GM12878 (cell line): Measurements from ENCODE around the gene ACTBL2. TPM values are rescaled to one million over a fixed set of nuclear protein-coding genes. Genes with fewer than 3 reads are reported as not detected.
A peak's percentile ranks its signal among the peaks of the same experiment; 100 is the strongest.

Experiments used
- ATAC-seq: fragments of 200-7000 bp; cut with Tn5 transposase; 3 replicates; pipeline ENCODE4 v1.9.1; 2020; ENCODE audit warnings: mild to moderate bottlenecking, moderate library complexity
- BruUV-seq: library from RNA; stranded (reverse); fragments of 400-500 nt; replicated peaks from 2 replicates; lab custom pipeline; 2021; lab: Mats Ljungman, UMichigan
- CTCF ChIA-PET: fragments of 300-600 bp; sonication (Branson Sonifier 250); formaldehyde crosslinking; extraction: SDS; loops from one replicate; lab custom pipeline; 2021; ENCODE audit warnings: inconsistent platforms; lab: Yijun Ruan, JAX
- POLR2A ChIA-PET: fragments of 350-600 bp; formaldehyde crosslinking; extraction: SDS; loops from one replicate; lab custom pipeline; 2021; ENCODE audit warnings: inconsistent platforms; lab: Charles Lee
- RAD21 ChIA-PET: fragments of 300-600 bp; sonication (Branson Sonifier 250); formaldehyde crosslinking; loops from one replicate; lab custom pipeline; 2023; ENCODE audit warnings: antibody characterized with exemption; ENCODE audit not compliant: unreplicated experiment; lab: Charles Lee
- SMC1A ChIA-PET: fragments of 300-600 bp; sonication (Branson Sonifier 250); formaldehyde crosslinking; loops from one replicate; lab custom pipeline; 2023; ENCODE audit not compliant: unreplicated experiment, uncharacterized antibody; lab: Charles Lee
- DNase-seq: peaks from one replicate; pipeline ENCODE4 v3.0.0-alpha.2; 2011; ENCODE audit warnings: low read depth, low spot score
- FAIRE-seq: peaks from 3 replicates; lab custom pipeline; 2011; peaks lifted over from hg19 to GRCh38; lab: Jason Lieb, UNC
- H2AFZ ChIP-seq: 2 replicates; pipeline ENCODE4 v1.6.0; 2011; ENCODE audit warnings: low read depth, low read length, control low read depth; ENCODE audit not compliant: control insufficient read depth
- H3K27ac ChIP-seq: 2 replicates; pipeline ENCODE4 v1.5.1; 2011; ENCODE audit warnings: control low read depth; ENCODE audit not compliant: control insufficient read depth, insufficient read depth
- H3K27me3 ChIP-seq, 2 experiments: replicated peaks in 1 of 2; 2 replicates each; pipeline versions ENCODE4 v1.6.0 to v1.6.1; 2011; ENCODE audit warnings: low read length in 1 of 2; ENCODE audit not compliant: control insufficient read depth in 2 of 2, insufficient read depth in 2 of 2
- H3K36me3 ChIP-seq, 2 experiments: 2 replicates each; pipeline ENCODE4 v1.5.1; 2011; ENCODE audit warnings: low read length in 1 of 2; ENCODE audit not compliant: control insufficient read depth in 2 of 2, insufficient read depth in 2 of 2
- H3K4me1 ChIP-seq: 2 replicates; pipeline ENCODE4 v1.6.1; 2011; ENCODE audit warnings: mild to moderate bottlenecking, low read length, moderate library complexity, mixed read lengths; ENCODE audit not compliant: control insufficient read depth, insufficient read depth
- H3K4me2 ChIP-seq: 2 replicates; pipeline ENCODE4 v1.6.0; 2011; ENCODE audit warnings: control low read depth; ENCODE audit not compliant: control insufficient read depth, insufficient read depth
- H3K4me3 ChIP-seq: fragments of 200-600 bp; sonication (generic); 2 replicates; pipeline ENCODE4 v1.5.1; 2016
- H3K79me2 ChIP-seq: 2 replicates; pipeline ENCODE4 v1.6.0; 2011; ENCODE audit warnings: low read length; ENCODE audit not compliant: control insufficient read depth, insufficient read depth
- H3K9ac ChIP-seq: 2 replicates; pipeline ENCODE4 v1.8.0; 2011; ENCODE audit warnings: low read length, control low read depth, mixed read lengths; ENCODE audit not compliant: control insufficient read depth, insufficient read depth
- H3K9me3 ChIP-seq: replicated peaks from 3 replicates; pipeline ENCODE4 v1.5.1; 2011; ENCODE audit warnings: mild to moderate bottlenecking, low read length; ENCODE audit not compliant: control insufficient read depth, insufficient read depth
- H4K20me1 ChIP-seq: 2 replicates; pipeline ENCODE4 v1.6.0; 2011; ENCODE audit not compliant: control insufficient read depth, insufficient read depth
- DPF2 ChIP-seq: fragments of 450-650 bp; IDR thresholded peaks from 2 replicates; pipeline ENCODE4 v1.6.1; 2017; ENCODE audit warnings: mild to moderate bottlenecking
- MEF2B ChIP-seq: fragments of 450-650 bp; IDR thresholded peaks from 2 replicates; pipeline ENCODE4 v1.6.1; 2018; ENCODE audit warnings: mild to moderate bottlenecking, moderate library complexity; ENCODE audit not compliant: partially characterized antibody, poor library complexity, severe bottlenecking
- SMAD1 ChIP-seq: fragments of 450-650 bp; IDR thresholded peaks from 2 replicates; pipeline ENCODE4 v1.6.1; 2018; ENCODE audit warnings: mild to moderate bottlenecking, low read depth; ENCODE audit not compliant: partially characterized antibody
- whole genome bisulfite sequencing: methylation state at CpG from one replicate; pipeline ENCODE4 v1.1.6; 2016; ENCODE audit warnings: low lambda C conversion rate; ENCODE audit not compliant: insufficient replicate concordance, insufficient coverage; ENCODE audit errors: missing lambda C conversion rate; 5-methylcytosine and 5-hydroxymethylcytosine counted together
- in situ Hi-C: fragments of 300-500 bp; cut with MboI; formaldehyde crosslinking; loops from 9 replicates; pipeline ENCODE4 v1.14.3; 2018; ENCODE audit warnings: mixed read lengths
- intact Hi-C: fragments of 100-400 bp; cut with micrococcal nuclease; formaldehyde crosslinking; loops from one replicate; pipeline ENCODE4 v1.14.2; 2022; ENCODE audit not compliant: unreplicated experiment
- polyA plus RNA-seq, 11 experiments: library from polyadenylated mRNA; depleted of rRNA in 4 of 11; unstranded in 6 of 11; stranded (reverse) in 5 of 11; fragments of >200 nt; fragmentation: Nextera tagmentation in 4 of 11; fragmentation: Illumina TruSeq in 1 of 11; extraction: Ambion mirVana in 4 of 11; extraction: Trizol in 1 of 11; gene quantifications; 1 replicate in 1 of 11; 2 replicates in 10 of 11; pipeline versions ENCODE4 v1.2.1 to v1.2.3, GENCODE V29; 2011 to 2016; ENCODE audit warnings: inconsistent platforms in 2 of 11, missing spikeins in 2 of 11, low read depth in 1 of 11
- total RNA-seq, 4 experiments: library from RNA; depleted of rRNA in 3 of 4; stranded (reverse); fragments of >200 nt in 3 of 4; fragmentation: Illumina TruSeq in 1 of 4; extraction: Trizol in 1 of 4; gene quantifications; 2 replicates each; pipeline versions ENCODE4 v1.2.1 to v1.2.3, GENCODE V29; 2013 to 2021
- TF ChIP-seq, protein P1 (sequence below): fragments of 450-650 bp; IDR thresholded peaks from 2 replicates; pipeline ENCODE4 v1.6.1; 2018; ENCODE audit warnings: borderline replicate concordance, mild to moderate bottlenecking; ENCODE audit not compliant: partially characterized antibody

Gene ACTBL2
- total and polyA plus RNA-seq, 10 of the 15 experiments (the other 5 are each of a cell fraction or from before 2014, with no cell fraction given), result 0.04 to 0.06 (median 0.04) TPM; not detected in 7

DNA sequence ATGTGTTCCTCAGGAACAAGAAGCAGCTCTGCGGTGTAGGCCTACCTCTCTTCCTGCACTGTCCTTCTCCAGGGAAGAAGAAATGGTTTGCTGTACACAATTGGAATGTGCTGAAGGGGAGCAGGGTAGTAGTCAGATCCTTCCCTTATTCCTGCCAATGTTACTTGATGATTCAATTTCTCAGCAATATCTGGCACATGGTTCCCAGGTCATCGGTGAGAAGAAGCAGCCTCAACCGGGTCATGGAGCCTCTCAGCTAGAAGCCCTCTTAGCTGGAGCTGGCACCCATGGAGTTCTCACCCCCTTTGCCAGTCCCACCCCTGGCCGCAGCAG, 36.9 kb downstream of the ACTBL2 start:
- intact Hi-C loops (no loop called here), in situ Hi-C loops (no loop called here)
- TF ChIP-seq, protein P1, sequence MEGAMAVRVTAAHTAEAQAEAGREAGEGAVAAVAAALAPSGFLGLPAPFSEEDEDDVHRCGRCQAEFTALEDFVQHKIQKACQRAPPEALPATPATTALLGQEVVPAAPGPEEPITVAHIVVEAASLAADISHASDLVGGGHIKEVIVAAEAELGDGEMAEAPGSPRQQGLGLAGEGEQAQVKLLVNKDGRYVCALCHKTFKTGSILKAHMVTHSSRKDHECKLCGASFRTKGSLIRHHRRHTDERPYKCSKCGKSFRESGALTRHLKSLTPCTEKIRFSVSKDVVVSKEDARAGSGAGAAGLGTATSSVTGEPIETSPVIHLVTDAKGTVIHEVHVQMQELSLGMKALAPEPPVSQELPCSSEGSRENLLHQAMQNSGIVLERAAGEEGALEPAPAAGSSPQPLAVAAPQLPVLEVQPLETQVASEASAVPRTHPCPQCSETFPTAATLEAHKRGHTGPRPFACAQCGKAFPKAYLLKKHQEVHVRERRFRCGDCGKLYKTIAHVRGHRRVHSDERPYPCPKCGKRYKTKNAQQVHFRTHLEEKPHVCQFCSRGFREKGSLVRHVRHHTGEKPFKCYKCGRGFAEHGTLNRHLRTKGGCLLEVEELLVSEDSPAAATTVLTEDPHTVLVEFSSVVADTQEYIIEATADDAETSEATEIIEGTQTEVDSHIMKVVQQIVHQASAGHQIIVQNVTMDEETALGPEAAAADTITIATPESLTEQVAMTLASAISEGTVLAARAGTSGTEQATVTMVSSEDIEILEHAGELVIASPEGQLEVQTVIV, result no peak
- peak; percentile 11 for TF ChIP-seq MEF2B
- no peak for TF ChIP-seq DPF2
- TF ChIP-seq SMAD1, result no peak
- Histone ChIP-seq H2AFZ (no peak overlapping the region), H3K4me1 (no peaks in the 10 kb centered on the region; the same call in 1 of the 2 replicates), H4K20me1 (no peaks in the 10 kb centered on the region), H3K4me2 (no peak overlapping the region), H3K36me3 (no peaks in the 10 kb centered on the region), H3K4me3 (no peak overlapping the region), H3K27me3 (no peaks in the 10 kb centered on the region; a peak in 1 of 4 replicates), H3K9me3 (no peaks in the 10 kb centered on the region), H3K9ac (no peak overlapping the region), H3K79me2 (no peaks in the 10 kb centered on the region), H3K27ac (no peak overlapping the region)
- FAIRE-seq, result no peak
- no TSS peak for BruUV-seq
- CTCF ChIA-PET, result interaction anchor here (0.9 to 1.9 kb wide), 3 partner anchors 16 to 62 kb away, joined by 3 to 6 read pairs (median 3); no protein-coding TSS in a partner anchor
- SMC1A ChIA-PET, result interaction anchor here (0.8 to 2.4 kb wide), 7 partner anchors 9 to 131 kb away, joined by 3 to 9 read pairs (median 3); no protein-coding TSS in a partner anchor
- DNase-seq, result no peak
- 46% methylated on average over 4 of the region's 4 CpGs for WGBS
- no peak for ATAC-seq
- RAD21 ChIA-PET, result interaction anchor here (0.7 to 1.2 kb wide), 4 partner anchors 9 to 144 kb away, joined by 3 read pairs; no protein-coding TSS in a partner anchor
- POLR2A ChIA-PET, result no interaction called here
